ENCODE results near the gene ZNF865. TPM values are rescaled to one million over a fixed set of nuclear protein-coding genes. Genes with fewer than 3 reads are reported as not detected.

Gene ZNF865
- total RNA-seq, 2 donors from 2014 or later, result 11.2 to 11.4 TPM

- Histone ChIP-seq H3K36me3 (peaks cover 69% of the 10 kb centered on the region), H3K4me1 (peaks cover 0 to 34% of the 10 kb centered on the region in 2 donors), H3K4me3 (no peak overlapping the region), H3K27me3 (no peaks in the 10 kb centered on the region), H3K27ac (no peak overlapping the region), H3K9me3 (no peaks in the 10 kb centered on the region)
- DNase-seq (ENCODE audit: low spot score), result no peak
- no peak for TF ChIP-seq CTCF (IDR thresholded peaks at IDR 0.05)
These were observed 56.4 kb downstream of the ZNF865 start for GRCh38 chr19:55661826-55662225.

DNA sequence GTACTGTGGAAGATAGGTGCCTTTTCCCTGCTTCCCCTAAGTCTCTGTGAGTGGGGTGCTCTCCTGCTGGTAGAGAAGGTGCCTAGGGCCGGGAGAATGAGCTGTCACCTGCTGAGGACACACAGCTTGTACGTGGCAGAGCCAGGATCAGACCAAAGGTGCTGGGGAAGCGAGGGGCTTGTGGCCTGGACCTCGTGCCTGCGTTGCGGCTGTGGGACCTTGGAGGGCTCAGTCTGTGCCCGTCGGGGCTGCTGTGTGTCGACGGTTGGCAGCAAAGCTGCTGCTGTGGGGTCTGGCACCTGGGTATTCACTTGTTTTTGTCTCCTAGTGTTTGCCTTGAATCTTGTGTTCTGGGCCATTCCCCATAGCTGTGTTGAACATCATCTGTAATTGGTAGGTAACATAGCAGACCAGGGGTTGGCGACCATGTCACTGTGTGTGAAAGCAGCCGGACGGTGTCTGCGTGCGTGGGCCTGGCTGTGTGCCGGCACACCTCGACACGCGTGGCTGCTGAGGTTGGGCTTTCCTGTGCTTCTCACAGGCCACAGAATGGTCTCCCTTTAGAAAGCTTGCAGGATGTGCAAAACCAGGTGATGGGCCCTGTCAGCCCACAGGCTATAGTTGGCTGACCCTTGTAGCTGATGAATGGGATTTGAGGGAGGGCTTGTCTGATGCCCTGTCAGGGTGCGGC, 58.5 kb downstream of the ZNF865 start:
- no peak for TF ChIP-seq CTCF (IDR thresholded peaks at IDR 0.05)
- Histone ChIP-seq H3K4me1 (peaks cover 0 to 13% of the 10 kb centered on the region in 2 donors), H3K36me3 (peaks cover 90% of the 10 kb centered on the region), H3K27me3 (no peaks in the 10 kb centered on the region), H3K4me3 (no peak overlapping the region), H3K9me3 (no peaks in the 10 kb centered on the region), H3K27ac (no peak overlapping the region)
- no peak for DNase-seq (ENCODE audit: low spot score)

GRCh38 chr19:55666343-55667005, 61.0 kb downstream of the ZNF865 start:
- H3K27me3 ChIP-seq, result no peaks in the 10 kb centered on the region
- no peak overlapping the region for H3K27ac ChIP-seq
- DNase-seq (ENCODE audit: low spot score), result no peak
- no peaks in the 10 kb centered on the region for H3K9me3 ChIP-seq
- H3K4me3 ChIP-seq, result no peak overlapping the region
- peaks cover 0 to 4% of the 10 kb centered on the region in 2 donors for H3K4me1 ChIP-seq
- peaks cover 89% of the 10 kb centered on the region for H3K36me3 ChIP-seq
- TF ChIP-seq CTCF (IDR thresholded peaks at IDR 0.05), result no peak

Other genes starting within 250 kb of the ZNF865 start
- gene GARIN5B, start 242.4 kb upstream of the ZNF865 start, total RNA-seq, result not detected
- gene IL11, start 235.2 kb upstream of the ZNF865 start, total RNA-seq, result under 1 TPM in 1 of 2 donors, not detected in 1; 0.16 TPM
- not detected for gene TMEM190, start 228.8 kb upstream of the ZNF865 start, total RNA-seq
- 1 to 10 TPM in 1 of 2 donors, not detected in 1; 1.2 TPM for gene TMEM238, start 221.4 kb upstream of the ZNF865 start, total RNA-seq
- 100 to 1,000 TPM; 175 to 319 TPM for gene RPL28, start 219.7 kb upstream of the ZNF865 start, total RNA-seq
- gene UBE2S, start 197.9 kb upstream of the ZNF865 start, total RNA-seq, result 10 to 100 TPM; 19.1 to 22.0 TPM
- gene SHISA7, start 162.3 kb upstream of the ZNF865 start, total RNA-seq, result not detected
- 10 to 100 TPM; 87.0 to 92.2 TPM for gene ISOC2, start 144.0 kb upstream of the ZNF865 start, total RNA-seq
- not detected for gene C19orf85, start 140.9 kb upstream of the ZNF865 start, total RNA-seq
- gene ZNF628, start 129.0 kb upstream of the ZNF865 start, total RNA-seq, result 10 to 100 TPM in 1 of 2 donors, 1 to 10 TPM in 1; 5.6 to 13.2 TPM
- 1 to 10 TPM; 2.3 to 7.0 TPM for gene NAT14, start 120.5 kb upstream of the ZNF865 start, total RNA-seq
- 1 to 10 TPM; 3.3 to 6.7 TPM for gene SSC5D, start 117.2 kb upstream of the ZNF865 start, total RNA-seq
- 100 to 1,000 TPM; 111 to 172 TPM for gene SBK2, start 68.5 kb upstream of the ZNF865 start, total RNA-seq
- gene SBK3, start 60.1 kb upstream of the ZNF865 start, total RNA-seq, result 100 to 1,000 TPM in 1 of 2 donors, 10 to 100 TPM in 1; 97.5 to 103 TPM
- 1 to 10 TPM; 6.2 to 6.4 TPM for gene ZNF579, start 24.8 kb upstream of the ZNF865 start, total RNA-seq
- 10 to 100 TPM in 1 of 2 donors, 1 to 10 TPM in 1; 9.2 to 12.2 TPM for gene FIZ1, start 6.1 kb upstream of the ZNF865 start, total RNA-seq
- gene ZNF524, start 5.4 kb upstream of the ZNF865 start, total RNA-seq, result 10 to 100 TPM; 17.7 to 25.8 TPM
- gene ZNF784, start 18.9 kb downstream of the ZNF865 start, total RNA-seq, result 10 to 100 TPM in 1 of 2 donors, 1 to 10 TPM in 1; 7.8 to 10.6 TPM
- 10 to 100 TPM; 15.3 to 26.2 TPM for gene ZNF580, start 35.4 kb downstream of the ZNF865 start, total RNA-seq
- gene ZNF581, start 38.0 kb downstream of the ZNF865 start, total RNA-seq, result 1 to 10 TPM; 7.5 to 8.6 TPM
- gene CCDC106, start 42.6 kb downstream of the ZNF865 start, total RNA-seq, result 10 to 100 TPM; 19.1 to 30.0 TPM
- 10 to 100 TPM; 39.0 to 61.0 TPM for gene U2AF2, start 49.4 kb downstream of the ZNF865 start, total RNA-seq
- gene EPN1, start 69.6 kb downstream of the ZNF865 start, total RNA-seq, result 100 to 1,000 TPM; 179 to 187 TPM
- not detected for gene NLRP9, start 132.8 kb downstream of the ZNF865 start, total RNA-seq
- not detected for gene RFPL4A, start 153.4 kb downstream of the ZNF865 start, total RNA-seq
- not detected for gene RFPL4AL1, start 163.5 kb downstream of the ZNF865 start, total RNA-seq
- gene NLRP11, start 226.4 kb downstream of the ZNF865 start, total RNA-seq, result not detected
- gene NLRP4, start 230.9 kb downstream of the ZNF865 start, total RNA-seq, result not detected